Stimulated activated CD4-positive, alpha-beta T cell treated with anti-CD3 and anti-CD28 coated beads, Interleukin-4, amount 100 ng/mL, for 4 hours (primary cell): ENCODE results near the gene GPR108.
"Not testable (repeated sequence)": the region's sequence is repeated elsewhere in the genome, so short reads cannot be mapped to it uniquely, and the experiment has no call there.

Experiments used
- DNase-seq, 2 experiments: peaks; one replicate each; pipeline ENCODE4 v3.0.0-alpha.2; 2020

Gene GPR108

DNA sequence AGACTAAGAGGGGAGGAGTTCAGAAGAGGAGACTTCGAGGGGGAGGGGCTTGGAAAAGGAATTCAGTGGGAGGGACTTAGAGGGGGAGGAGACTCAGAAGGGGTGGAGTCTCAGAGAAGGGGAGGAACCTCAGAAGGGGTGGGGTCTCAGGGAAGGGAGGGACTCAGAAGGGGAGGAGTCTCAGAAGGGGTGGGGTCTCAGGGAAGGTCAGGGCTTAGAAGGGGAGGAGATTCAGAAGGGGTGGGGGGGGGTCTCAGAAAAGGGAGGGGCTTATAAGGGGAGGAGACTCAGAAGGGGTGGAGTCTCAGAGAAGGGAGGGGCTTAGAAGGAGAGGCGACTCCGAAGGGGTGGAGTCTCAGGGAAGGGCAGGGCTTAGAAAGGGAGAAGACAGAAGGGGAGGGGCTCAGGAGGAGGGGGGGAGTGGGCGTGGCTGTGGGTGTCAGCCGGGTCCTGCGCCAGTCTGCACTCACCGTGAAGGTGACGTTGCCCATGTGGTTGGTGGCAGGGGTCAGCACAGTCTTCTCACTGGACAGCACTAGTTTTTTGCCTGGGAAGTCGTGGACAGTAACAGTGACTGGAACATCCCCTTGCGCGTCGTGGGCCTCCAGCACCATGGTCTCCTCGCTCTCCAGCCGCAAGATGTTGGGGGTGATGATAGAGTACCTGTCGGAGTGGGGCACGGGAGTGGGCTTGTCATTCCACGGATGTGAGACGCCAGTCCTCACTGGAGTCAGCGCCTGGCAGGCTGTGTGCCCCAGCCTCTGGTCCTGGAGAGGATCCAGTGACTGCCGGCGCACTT, 18.4 kb downstream of the GPR108 start:
- DNase-seq, result no peak

- no peak for DNase-seq
Observed at GRCh38 chr19:6718111-6718740, 19.2 kb downstream of the GPR108 start.

GRCh38 chr19:6717441-6717971, 19.9 kb downstream of the GPR108 start:
- DNase-seq, result no peak

DNA sequence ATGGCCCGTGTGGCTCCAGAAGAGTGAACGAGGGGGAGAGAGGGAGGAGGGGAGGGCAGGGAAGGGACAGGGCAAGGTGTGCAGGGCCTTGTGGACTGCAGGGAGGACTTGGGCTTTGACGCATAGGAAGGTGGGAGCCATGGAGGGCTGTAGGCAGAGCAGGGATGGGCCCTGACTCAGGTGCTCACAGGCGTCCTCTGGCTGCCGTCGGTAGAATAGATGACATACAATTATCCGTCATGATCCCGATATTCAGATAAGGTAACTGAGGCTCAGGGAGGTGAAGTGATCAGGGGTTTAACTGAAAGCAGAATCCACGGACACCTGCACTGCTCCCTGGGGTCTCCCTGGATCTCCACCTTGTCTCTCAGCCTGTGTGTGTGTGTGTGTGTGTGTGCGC, 20.3 kb downstream of the GPR108 start:
- DNase-seq, result no peak

DNA sequence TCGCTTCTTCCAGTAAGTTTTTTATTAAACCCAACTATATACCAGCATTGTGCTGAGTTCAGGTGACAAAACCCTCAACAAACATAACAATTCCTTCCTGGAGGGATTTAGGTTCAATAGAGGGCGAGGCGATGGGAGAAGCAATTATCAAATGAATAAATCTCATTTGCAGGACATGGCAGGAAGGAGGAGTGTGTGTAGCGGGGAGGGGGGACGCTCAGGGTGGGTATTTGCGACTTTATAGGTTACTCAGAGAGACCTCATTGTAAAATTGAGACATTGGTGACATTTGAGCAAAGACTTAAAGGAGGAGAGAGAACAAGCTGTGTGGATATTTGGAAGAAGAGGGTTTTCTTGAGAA, 20.8 kb downstream of the GPR108 start:
- no peak for DNase-seq

GRCh38 chr19:6714749-6715555, 22.4 kb downstream of the GPR108 start:
- DNase-seq, result no peak

DNA sequence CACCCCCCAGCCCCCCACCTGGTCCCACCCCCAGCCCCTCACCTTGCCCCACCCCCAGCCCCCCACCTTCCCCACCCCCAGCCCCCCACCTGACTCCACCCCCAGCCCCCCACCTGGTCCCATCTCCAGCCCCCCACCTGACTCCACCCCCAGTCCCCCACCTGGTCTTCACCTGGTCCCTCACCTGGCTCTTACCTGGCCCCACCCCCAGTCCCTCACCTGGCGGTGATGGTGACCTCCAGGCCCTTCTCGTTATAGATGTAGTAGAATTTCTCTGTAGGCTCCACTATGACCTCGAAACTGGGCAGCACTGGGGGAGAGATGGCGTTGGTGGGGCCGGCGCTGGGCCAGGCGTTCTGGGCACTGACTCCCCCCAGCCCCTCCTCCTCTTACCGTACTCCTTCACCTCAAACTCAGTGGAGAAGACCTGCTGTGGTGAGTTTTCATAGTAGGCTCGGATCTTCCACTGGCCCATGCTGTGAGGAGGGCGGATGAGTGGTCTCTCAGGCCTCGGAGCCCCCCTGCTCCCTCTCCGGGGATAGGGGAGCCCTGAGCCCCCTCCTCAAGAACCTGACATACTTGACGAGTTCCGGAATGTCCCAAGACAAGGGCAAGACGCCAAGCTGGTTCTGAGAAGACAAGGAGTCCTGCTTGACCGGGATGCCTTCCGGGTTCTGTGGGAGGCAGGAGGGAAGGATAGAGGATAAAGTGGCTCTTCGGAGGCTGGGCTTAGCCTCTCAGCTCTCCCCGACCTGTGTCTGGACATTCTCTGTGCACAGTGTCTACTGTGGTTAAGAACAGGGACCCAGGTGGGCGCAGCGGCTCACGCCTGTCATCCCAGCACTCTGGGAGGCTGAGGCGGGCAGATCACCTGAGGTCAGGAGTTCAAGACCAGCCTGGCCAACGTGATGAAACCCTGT, 23.3 kb downstream of the GPR108 start:
- DNase-seq, result no peak

GRCh38 chr19:6712692-6713670, 24.4 kb downstream of the GPR108 start:
- no peak for DNase-seq

- no peak for DNase-seq
Observed at GRCh38 chr19:6712231-6712630, 25.1 kb downstream of the GPR108 start.

GRCh38 chr19:6711605-6712004, 25.8 kb downstream of the GPR108 start:
- DNase-seq, result no peak

GRCh38 chr19:6711078-6711361, 26.4 kb downstream of the GPR108 start:
- no peak for DNase-seq

DNA sequence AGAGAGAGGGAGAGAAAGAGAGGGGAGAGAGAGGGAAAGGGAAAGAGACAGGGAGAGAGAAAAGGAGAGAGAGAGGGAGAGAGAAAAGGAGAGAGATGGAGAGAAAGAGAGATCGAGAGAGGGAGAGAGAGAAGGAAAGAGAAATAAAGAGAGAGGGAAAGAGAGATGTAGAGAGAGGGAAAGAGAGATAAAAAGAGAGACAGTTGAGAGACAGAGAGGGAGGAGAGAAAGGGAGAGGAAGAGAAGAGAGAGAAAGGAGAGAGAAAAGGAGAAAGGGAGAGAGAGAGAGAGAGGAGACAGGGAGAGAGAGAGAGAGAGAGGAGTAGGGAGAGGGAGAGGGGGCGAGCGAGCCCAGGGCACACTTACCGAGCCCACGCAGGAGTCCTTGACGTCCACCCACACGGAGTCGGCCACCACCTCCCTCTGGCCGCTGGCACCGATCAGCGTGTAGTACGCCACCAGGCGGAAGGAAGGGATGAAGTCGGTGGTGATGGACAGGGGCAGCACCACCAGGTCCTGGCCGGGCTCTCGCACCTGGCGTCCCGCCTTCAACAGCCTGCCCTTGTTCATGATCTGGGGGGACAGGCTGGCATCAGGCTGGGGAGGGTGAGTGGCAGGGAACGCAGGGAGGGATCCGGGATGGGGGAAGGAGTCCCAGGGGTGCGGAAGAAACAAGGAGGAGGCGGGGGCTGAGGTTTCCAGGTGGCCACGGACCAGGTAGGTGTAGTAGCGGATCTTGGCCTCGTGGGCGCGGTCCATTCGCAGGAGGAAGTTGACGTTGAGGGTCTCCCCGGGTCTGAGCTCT, 26.9 kb downstream of the GPR108 start:
- no peak for DNase-seq

DNA sequence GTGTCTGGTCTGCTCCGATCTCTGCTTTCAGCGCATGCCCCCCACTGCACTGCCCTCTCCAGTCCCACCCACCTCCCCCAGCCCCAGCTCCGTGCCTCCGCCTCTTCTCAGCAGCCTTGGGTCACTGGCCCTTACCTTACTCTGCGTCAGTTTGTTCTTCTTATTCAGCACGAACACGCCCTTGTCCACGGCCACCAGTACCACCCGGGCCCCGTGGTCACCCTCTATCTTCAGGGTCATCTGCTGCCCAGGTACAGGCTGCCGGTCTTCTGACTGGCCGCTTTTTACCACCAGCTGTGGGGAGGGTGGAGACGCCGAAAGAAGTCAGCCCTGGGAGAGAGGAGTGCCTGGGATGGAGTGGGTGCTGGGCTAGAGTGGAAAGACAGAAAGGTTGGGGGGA, 27.8 kb downstream of the GPR108 start:
- no peak for DNase-seq

GRCh38 chr19:6708913-6709312, 28.5 kb downstream of the GPR108 start:
- not testable (repeated sequence) for DNase-seq

GRCh38 chr19:6708346-6708745, 29.0 kb downstream of the GPR108 start:
- DNase-seq, result no peak

GRCh38 chr19:6707658-6708018, 29.7 kb downstream of the GPR108 start:
- no peak for DNase-seq

- DNase-seq, result no peak
Observed at GRCh38 chr19:6707011-6707657, 30.2 kb downstream of the GPR108 start.

- DNase-seq, result no peak
Observed at GRCh38 chr19:6706633-6706958, 30.8 kb downstream of the GPR108 start.

DNA sequence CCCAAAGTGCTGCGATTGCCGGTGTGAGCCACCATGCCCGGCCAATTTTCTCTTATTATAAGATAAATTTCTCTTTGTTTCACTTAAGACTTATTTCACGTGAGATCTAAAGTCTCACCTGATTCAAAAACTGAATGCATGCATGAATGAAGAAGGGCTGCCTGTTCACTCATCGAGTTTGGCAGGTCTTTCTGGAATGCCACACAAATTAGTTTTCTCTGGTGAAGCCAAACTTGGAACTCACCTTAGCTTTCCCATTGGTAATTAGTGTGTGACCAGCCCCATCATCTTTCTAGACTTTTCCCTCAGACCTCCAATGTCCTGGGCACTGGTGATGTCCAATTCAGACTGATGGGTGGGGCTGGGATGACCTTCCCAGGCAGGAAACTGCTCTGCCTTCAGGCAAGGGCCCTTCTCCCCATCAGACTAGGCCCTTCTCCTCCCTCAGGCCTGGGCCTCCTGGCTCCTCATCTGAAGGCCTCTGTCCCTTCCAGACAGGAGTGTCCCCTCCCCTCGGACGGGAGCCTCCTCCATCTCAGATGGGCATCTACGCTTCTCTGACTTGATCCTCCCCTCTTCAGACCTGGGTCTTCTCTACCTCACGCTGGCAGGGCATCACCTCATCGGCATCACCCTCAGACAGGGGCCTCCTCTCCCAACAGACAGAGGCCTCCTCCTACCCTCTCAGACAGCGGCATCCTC, 31.3 kb downstream of the GPR108 start:
- no peak for DNase-seq
